ENCODE data around the gene SLFNL1. TPM values are rescaled to one million over a fixed set of nuclear protein-coding genes. Genes with fewer than 3 reads are reported as not detected.

Gene SLFNL1
- total and polyA plus RNA-seq, 9 donors, result 0.05 to 1.2 (median 0.62) TPM

- Histone ChIP-seq H3K27ac (no peak overlapping the region), H3K9me3 (no peaks in the 10 kb centered on the region), H3K4me1 (ENCODE audit: insufficient read depth) (peaks cover 17% of the 10 kb centered on the region), H3K36me3 (no peaks in the 10 kb centered on the region), H3K27me3 (no peaks in the 10 kb centered on the region), H3K4me3 (no peak overlapping the region)
- 95 to 100% (median 96%) methylated on average over 1 of the region's 1 CpG for WGBS, 3 donors
- no peak for TF ChIP-seq POLR2A (IDR thresholded peaks at IDR 0.05)
- TF ChIP-seq, protein P1, sequence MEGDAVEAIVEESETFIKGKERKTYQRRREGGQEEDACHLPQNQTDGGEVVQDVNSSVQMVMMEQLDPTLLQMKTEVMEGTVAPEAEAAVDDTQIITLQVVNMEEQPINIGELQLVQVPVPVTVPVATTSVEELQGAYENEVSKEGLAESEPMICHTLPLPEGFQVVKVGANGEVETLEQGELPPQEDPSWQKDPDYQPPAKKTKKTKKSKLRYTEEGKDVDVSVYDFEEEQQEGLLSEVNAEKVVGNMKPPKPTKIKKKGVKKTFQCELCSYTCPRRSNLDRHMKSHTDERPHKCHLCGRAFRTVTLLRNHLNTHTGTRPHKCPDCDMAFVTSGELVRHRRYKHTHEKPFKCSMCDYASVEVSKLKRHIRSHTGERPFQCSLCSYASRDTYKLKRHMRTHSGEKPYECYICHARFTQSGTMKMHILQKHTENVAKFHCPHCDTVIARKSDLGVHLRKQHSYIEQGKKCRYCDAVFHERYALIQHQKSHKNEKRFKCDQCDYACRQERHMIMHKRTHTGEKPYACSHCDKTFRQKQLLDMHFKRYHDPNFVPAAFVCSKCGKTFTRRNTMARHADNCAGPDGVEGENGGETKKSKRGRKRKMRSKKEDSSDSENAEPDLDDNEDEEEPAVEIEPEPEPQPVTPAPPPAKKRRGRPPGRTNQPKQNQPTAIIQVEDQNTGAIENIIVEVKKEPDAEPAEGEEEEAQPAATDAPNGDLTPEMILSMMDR (IDR thresholded peaks at IDR 0.05), result no peak
- no peak for DNase-seq
- intact Hi-C loops (cut with DNase I), result no loop called here
Observed at GRCh38 chr1:40977716-40978115, 43.8 kb downstream of the SLFNL1 start.

DNA sequence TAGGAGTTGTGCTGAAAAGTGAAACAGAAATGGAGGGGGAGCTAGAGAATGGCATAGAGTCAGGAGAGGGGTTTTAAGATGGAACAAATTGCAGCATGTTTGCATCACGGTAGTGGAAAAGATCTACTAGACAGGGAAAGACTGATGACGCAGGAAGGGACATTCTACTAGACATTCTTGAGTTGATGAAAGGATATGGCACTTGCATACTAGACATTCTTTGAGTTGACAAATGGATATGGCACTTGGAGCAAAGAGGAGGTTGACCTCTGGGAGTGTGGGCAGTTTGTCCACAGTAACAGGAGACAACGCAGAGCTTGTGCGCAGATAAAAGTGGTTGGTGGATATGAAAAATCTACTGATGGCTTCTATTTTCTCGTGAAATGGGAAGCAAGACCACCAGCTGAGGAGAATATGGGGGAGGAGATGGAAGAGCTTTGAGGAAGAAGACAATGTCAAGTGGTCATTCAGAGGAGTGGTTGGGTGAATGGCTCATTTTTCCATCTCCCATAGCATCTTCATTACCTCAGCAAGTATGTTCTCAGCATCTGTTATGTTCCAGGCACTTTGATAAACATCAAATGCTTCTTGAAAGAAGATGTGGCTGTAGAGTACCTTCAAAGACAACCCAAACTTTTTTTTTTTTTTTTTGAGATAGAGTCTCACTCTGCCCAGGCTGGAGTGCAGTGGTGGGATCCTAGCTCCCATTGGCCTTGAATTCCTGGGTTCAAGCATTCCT lies 44.4 kb downstream of the SLFNL1 start:
- 73 to 77% (median 73%) methylated on average over 5 of the region's 5 CpGs for WGBS, 3 donors
- no peak overlapping the region for H3K27ac ChIP-seq
- H3K9me3 ChIP-seq, result no peaks in the 10 kb centered on the region
- no peak for DNase-seq
- intact Hi-C loops (cut with DNase I), result no loop called here
- TF ChIP-seq, protein P1 (IDR thresholded peaks at IDR 0.05), result no peak
- TF ChIP-seq EP300 (IDR thresholded peaks at IDR 0.05), result no peak
- TF ChIP-seq POLR2A (IDR thresholded peaks at IDR 0.05), result no peak
- no peaks in the 10 kb centered on the region for H3K27me3 ChIP-seq
- peaks cover 13% of the 10 kb centered on the region for H3K4me1 ChIP-seq (ENCODE audit: insufficient read depth)
- no peak overlapping the region for H3K4me3 ChIP-seq
- H3K36me3 ChIP-seq, result no peaks in the 10 kb centered on the region

DNA sequence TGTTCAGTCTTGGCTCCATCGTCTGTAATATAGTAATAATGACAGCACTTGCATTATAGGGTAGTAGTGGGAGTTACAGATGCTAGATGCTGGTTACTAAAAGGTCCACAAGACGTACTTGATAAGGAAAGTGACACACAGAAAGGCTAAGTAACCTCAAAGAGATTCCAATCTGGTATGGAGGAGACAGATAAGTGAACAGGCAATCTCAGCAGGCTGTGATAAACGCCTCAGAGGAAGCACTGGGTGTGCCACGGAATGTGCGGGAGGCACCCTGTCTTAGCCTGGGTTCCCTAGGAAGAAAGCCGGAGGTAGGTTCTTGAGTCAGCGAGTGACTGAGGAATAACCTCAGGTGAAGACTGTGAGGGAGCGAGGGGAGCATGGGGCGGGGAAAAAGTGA lies 46.6 kb downstream of the SLFNL1 start:
- no peaks in the 10 kb centered on the region for H3K9me3 ChIP-seq
- intact Hi-C loops (cut with DNase I), result no loop called here
- 77 to 84% (median 80%) methylated on average over 9 of the region's 9 CpGs for WGBS, 3 donors
- no peaks in the 10 kb centered on the region for H3K27me3 ChIP-seq
- peaks cover 4% of the 10 kb centered on the region for H3K4me1 ChIP-seq (ENCODE audit: insufficient read depth)
- no peak overlapping the region for H3K27ac ChIP-seq
- no peak for TF ChIP-seq POLR2A (IDR thresholded peaks at IDR 0.05)
- no peak for TF ChIP-seq EP300 (IDR thresholded peaks at IDR 0.05)
- TF ChIP-seq, protein P1 (IDR thresholded peaks at IDR 0.05), result no peak
- no peak overlapping the region for H3K4me3 ChIP-seq
- no peak for DNase-seq
- H3K36me3 ChIP-seq, result no peaks in the 10 kb centered on the region

DNA sequence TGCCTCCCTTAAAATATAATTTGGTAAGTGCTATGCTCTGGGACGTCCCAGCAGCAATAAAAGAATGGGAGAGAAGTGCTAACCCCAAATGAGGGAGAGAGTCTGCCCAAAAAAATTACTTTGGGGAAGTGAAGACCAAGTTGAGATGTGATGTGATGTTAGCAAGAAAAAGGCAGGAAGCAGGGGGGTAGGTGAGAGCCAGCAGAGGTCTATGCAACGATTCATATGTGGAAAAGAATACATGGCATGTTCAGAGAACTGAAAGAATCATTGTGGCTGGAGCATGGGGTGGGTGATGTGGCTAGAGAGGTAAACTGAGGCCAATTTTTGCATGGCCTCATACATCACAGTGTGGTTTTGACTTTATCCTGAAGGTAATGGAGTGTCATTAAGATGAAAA lies 47.6 kb downstream of the SLFNL1 start:
- H3K4me1 ChIP-seq (ENCODE audit: insufficient read depth), result peaks cover 1% of the 10 kb centered on the region
- WGBS, 3 donors, result 69 to 77% (median 70%) methylated on average over 2 of the region's 2 CpGs
- H3K4me3 ChIP-seq, result no peak overlapping the region
- intact Hi-C loops (cut with DNase I), result no loop called here
- no peaks in the 10 kb centered on the region for H3K27me3 ChIP-seq
- no peak overlapping the region for H3K27ac ChIP-seq
- TF ChIP-seq EP300 (IDR thresholded peaks at IDR 0.05) (no peak), POLR2A (IDR thresholded peaks at IDR 0.05) (no peak)
- TF ChIP-seq, protein P1 (IDR thresholded peaks at IDR 0.05), result no peak
- H3K9me3 ChIP-seq, result no peaks in the 10 kb centered on the region
- no peak for DNase-seq
- no peaks in the 10 kb centered on the region for H3K36me3 ChIP-seq
